IPS-18a (cell line): ENCODE data around the gene BBLN.

Experiments
- H3K27ac ChIP-seq: one replicate; pipeline ENCODE4 v1.5.1; 2013; ENCODE audit warnings: low read length
- H3K27me3 ChIP-seq: one replicate; pipeline ENCODE4 v1.6.1; 2013; ENCODE audit warnings: mild to moderate bottlenecking, low read length; ENCODE audit not compliant: control insufficient read depth, insufficient read depth
- H3K36me3 ChIP-seq: one replicate; pipeline ENCODE4 v1.6.1; 2013; ENCODE audit warnings: low read depth, low read length; ENCODE audit not compliant: control insufficient read depth
- H3K4me1 ChIP-seq: one replicate; pipeline ENCODE4 v1.6.1; 2013; ENCODE audit warnings: low read depth, low read length; ENCODE audit not compliant: control insufficient read depth
- H3K4me3 ChIP-seq: one replicate; pipeline ENCODE4 v1.5.1; 2013; ENCODE audit warnings: low read length
- H3K9ac ChIP-seq: one replicate; pipeline ENCODE4 v1.6.1; 2013; ENCODE audit warnings: mild to moderate bottlenecking, low read length, moderate library complexity
- H3K9me3 ChIP-seq: one replicate; pipeline ENCODE4 v1.6.1; 2013; ENCODE audit warnings: low read depth, low read length; ENCODE audit not compliant: control insufficient read depth

The BBLN gene

GRCh38 chr9:128120061-128120740 lies 39.9 kb upstream of the BBLN start:
- H3K36me3 ChIP-seq = peaks cover 23% of the 10 kb centered on the region
- no peaks in the 10 kb centered on the region for H3K27me3 ChIP-seq
- no peak overlapping the region for H3K4me3 ChIP-seq
- no peaks in the 10 kb centered on the region for H3K9me3 ChIP-seq
- H3K4me1 ChIP-seq = peaks cover 9% of the 10 kb centered on the region
- no peak overlapping the region for H3K9ac ChIP-seq
- H3K27ac ChIP-seq = no peak overlapping the region

GRCh38 chr9:128120741-128121465 lies 39.2 kb upstream of the BBLN start:
- H3K4me3 ChIP-seq = no peak overlapping the region
- no peaks in the 10 kb centered on the region for H3K27me3 ChIP-seq
- H3K9me3 ChIP-seq = no peaks in the 10 kb centered on the region
- no peak overlapping the region for H3K27ac ChIP-seq
- peaks cover 10% of the 10 kb centered on the region for H3K4me1 ChIP-seq
- peaks cover 23% of the 10 kb centered on the region for H3K36me3 ChIP-seq
- H3K9ac ChIP-seq = no peak overlapping the region

- Histone ChIP-seq H3K4me1 (peaks cover 14% of the 10 kb centered on the region), H3K27me3 (no peaks in the 10 kb centered on the region), H3K27ac (no peak overlapping the region), H3K36me3 (peaks cover 23% of the 10 kb centered on the region), H3K9ac (no peak overlapping the region), H3K4me3 (no peak overlapping the region), H3K9me3 (no peaks in the 10 kb centered on the region)
Measured at GRCh38 chr9:128121466-128121810, 38.6 kb upstream of the BBLN start.

DNA sequence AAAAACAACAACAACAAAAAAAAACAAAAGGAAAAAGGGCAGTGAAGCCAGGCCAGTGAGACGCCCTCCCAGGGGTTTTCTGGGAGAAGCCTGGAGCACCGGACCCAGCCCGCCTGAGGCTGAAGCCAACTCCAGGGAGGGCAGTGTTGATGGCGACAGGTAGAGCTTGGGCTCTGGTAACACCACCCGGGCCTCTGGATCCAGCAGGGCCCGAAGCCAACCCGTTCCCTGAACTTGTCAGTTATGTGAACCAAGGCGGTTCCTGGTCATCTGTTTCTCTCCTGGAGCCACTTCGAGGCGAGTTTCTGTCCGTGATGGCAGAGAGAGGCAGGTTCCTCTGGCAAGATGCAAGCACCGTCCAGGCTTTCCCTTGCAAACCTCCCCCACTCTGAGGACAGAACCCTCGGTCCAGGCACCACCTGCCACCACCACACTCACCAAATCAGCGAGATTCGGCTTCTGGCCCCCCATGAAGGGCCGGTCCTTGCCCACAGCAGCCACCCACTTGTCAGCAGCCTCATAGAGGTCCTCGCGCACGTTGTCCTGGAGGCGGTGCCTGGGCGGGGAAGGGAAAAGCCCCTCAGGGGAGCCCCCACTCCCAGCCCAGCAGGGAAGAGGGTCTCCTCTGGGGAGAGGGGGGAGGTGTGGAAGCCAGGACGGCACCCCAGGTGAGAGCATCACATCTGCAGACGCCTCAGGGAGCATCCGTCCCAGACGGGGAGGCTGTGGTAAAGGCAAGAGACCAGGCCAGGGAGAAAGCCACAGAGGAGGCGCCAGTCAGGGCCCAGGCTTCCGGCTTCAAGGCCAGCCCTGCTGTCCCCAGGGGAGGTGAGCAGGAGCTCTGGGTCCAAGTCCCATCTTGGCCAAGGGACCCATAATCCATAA lies 37.9 kb upstream of the BBLN start:
- Histone ChIP-seq H3K4me3 (no peak overlapping the region), H3K27ac (no peak overlapping the region), H3K9ac (no peak overlapping the region), H3K36me3 (peaks cover 23% of the 10 kb centered on the region), H3K9me3 (no peaks in the 10 kb centered on the region), H3K27me3 (no peaks in the 10 kb centered on the region), H3K4me1 (peaks cover 14% of the 10 kb centered on the region)

DNA sequence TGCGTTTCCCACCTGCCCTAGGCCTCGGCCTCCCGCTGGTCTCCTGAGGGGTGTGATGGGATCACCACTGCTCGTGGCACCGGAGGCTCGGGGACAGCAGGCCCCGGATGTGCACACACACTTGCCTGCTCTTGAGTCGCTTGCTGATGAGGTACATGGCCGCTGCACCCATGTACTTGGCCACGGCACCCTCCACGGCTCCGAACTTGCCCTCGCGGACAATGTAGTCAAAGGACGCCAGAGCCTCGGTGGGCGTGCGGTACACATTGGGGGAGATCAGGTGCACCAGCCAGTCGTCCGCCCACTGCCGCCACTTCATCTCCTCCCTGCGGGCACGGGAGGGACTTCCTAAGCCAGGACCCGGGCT lies 37.3 kb upstream of the BBLN start:
- no peak overlapping the region for H3K9ac ChIP-seq
- H3K36me3 ChIP-seq = peaks cover 23% of the 10 kb centered on the region

DNA sequence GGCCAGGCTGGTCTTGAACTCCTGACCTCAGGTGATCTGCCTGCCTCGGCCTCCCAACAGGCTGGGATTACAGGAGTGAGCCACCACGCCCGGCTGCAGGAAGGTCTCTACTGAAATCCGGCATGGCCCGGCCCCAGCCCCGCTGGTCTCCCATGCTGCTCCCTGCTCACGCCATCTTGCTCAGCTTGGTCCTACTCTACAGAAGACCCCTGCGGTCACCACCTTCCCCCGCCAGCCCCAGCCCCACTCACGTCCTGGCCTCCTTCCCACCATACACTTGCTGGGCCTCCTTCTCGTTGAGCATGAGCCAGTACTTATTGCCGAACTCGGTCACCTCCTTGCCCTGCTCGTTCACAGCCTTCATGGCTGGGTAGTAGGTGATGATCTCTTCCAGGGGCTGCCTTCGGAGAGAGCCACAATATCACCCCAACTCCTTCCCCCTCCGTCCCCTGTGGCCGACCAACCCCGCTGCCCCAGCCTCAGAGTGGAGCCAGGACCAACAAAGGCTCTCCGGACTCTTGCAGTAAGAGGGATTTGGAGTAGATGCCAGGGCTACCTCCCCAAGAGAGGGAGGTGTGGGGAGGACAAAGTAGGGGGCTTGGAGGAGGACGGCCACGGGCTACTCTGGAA lies 36.5 kb upstream of the BBLN start:
- Histone ChIP-seq H3K9ac (no peak overlapping the region), H3K4me3 (no peak overlapping the region), H3K27me3 (peaks cover under 1% of the 10 kb centered on the region), H3K36me3 (peaks cover 23% of the 10 kb centered on the region), H3K9me3 (no peaks in the 10 kb centered on the region), H3K4me1 (peaks cover 5% of the 10 kb centered on the region), H3K27ac (no peak overlapping the region)

More for the DNA sequence above, 37.3 kb upstream of the BBLN start:
- no peak overlapping the region for H3K27ac ChIP-seq
- no peaks in the 10 kb centered on the region for H3K9me3 ChIP-seq
- H3K4me1 ChIP-seq = peaks cover 13% of the 10 kb centered on the region
- no peaks in the 10 kb centered on the region for H3K27me3 ChIP-seq
- H3K4me3 ChIP-seq = no peak overlapping the region

DNA sequence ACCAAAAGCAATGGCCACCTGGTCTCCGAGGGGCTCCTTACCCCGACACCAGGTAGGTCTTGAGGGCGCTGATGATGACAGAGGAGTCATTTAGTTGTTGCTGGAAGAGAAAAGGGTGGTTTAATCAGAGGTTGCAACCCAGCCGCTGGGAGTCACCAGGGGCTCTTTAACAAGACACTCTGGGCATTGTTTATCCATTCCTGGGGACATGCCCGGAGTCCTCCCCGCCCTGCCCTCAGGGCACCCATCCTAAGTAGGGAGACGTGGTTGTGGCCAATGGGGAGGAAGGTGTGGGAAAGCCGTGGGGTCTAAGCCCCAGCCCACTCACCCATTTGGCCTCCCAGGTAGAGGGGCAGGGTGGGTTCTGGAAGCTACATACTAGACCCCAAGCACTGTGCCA lies 35.6 kb upstream of the BBLN start:
- H3K27ac ChIP-seq = no peak overlapping the region
- no peak overlapping the region for H3K9ac ChIP-seq
- H3K4me1 ChIP-seq = peaks cover 5% of the 10 kb centered on the region
- no peak overlapping the region for H3K4me3 ChIP-seq
- H3K9me3 ChIP-seq = no peaks in the 10 kb centered on the region
- peaks cover 23% of the 10 kb centered on the region for H3K36me3 ChIP-seq
- H3K27me3 ChIP-seq = peaks cover 10% of the 10 kb centered on the region

DNA sequence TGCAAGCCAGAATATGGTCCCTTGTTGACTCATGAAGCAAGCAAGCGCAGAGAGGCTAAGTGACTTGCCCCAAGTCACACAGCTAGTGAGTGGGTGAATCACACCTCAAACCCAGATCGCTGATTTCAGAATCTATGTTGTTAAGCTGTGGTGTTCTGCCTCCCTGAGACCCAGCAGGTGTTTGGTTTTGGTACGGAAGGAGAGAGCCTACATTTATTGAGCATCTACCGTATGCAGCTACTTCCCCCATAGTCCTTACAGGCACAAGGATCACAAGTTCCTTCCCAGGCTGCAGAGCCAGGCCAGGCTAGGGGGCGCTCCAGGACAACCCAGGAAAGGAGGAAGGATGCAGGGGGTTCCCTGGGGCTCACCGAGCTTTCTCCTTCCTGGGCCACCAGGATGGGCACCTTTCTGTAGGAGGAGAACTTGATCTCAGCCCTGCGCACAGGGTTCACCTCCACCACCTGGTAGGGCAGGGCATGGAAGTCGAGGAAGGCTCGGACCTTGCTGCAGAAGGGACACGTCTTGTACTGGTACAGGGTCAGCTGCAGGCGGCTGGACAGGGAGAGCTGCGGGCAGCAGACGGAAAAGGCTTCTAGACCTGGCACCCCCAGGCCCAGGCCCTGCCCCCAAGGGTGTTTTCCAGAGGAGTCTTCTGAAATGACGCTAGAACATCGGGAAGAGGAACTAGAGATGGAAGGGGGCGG lies 35.0 kb upstream of the BBLN start:
- no peak overlapping the region for H3K4me3 ChIP-seq
- H3K36me3 ChIP-seq = peaks cover 23% of the 10 kb centered on the region
- no peak overlapping the region for H3K9ac ChIP-seq
- no peak overlapping the region for H3K27ac ChIP-seq
- H3K4me1 ChIP-seq = peaks cover 5% of the 10 kb centered on the region
- H3K27me3 ChIP-seq = peaks cover 10% of the 10 kb centered on the region
- no peaks in the 10 kb centered on the region for H3K9me3 ChIP-seq

DNA sequence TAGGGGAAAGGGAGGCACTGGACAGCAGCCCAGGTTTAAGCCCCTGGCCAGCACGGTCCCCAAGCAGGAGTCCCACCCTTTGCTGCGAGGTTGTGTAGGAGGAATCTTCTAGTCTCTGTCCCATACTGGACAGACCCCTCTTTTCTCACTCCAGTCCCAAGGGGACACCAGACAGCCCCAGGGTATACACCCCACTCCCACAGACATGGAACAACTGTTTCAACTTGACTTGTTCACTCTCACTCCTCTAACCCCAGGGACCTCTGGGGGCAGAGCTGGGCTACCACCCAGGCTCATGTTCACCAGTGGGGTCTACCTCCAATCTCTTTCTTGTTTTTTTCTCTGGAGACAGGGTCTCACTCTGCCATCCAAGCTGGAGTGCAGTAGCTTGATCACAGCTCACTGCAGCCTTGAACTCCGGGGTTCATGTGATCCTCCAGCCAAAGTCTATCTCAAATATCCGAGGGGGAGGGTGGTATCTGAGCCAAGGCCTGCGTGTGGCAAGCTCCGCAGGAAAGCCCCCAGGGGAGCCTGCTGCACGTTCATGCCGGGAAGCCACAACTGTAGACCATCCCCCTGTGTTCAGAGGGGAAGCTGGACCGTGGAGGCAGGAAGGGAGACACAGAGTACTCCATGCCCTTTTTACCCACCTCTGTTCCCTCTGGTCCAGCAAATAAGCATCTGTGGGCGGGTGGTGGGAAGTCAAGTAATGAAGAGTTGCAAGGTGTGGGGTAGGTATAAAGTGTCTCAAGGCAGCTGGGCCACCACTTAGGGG lies 34.3 kb upstream of the BBLN start:
- Histone ChIP-seq H3K27me3 (peaks cover 10% of the 10 kb centered on the region), H3K27ac (no peak overlapping the region), H3K36me3 (peaks cover 23% of the 10 kb centered on the region), H3K4me1 (peaks cover 5% of the 10 kb centered on the region), H3K9ac (no peak overlapping the region), H3K4me3 (peak overlapping the region; percentile 27), H3K9me3 (no peaks in the 10 kb centered on the region)

GRCh38 chr9:128127568-128127989 lies 32.5 kb upstream of the BBLN start, which contains the start of gene PTGES2:
Gene PTGES2, minus strand, starts transcription at chr9:128127729. Its CDS starts 12 bp downstream, at chr9:128127717.
- H3K4me3 ChIP-seq = peak within 1 kb of the TSS; percentile 84
- H3K9me3 ChIP-seq = no peaks in the 10 kb centered on the region
- peaks cover 13% of the 10 kb centered on the region for H3K36me3 ChIP-seq
- peaks cover 10% of the 10 kb centered on the region for H3K27me3 ChIP-seq
- peaks cover 5% of the 10 kb centered on the region for H3K4me1 ChIP-seq
- peak within 1 kb of the TSS; percentile 89 for H3K9ac ChIP-seq
- H3K27ac ChIP-seq = peak within 1 kb of the TSS; percentile 81
